GM19238 (cell line): ENCODE results near the gene ACAT2.
"Not testable (repeated sequence)": the region's sequence is repeated elsewhere in the genome, so short reads cannot be mapped to it uniquely, and the experiment has no call there.

Experiments used
- DNase-seq: peaks from one replicate; pipeline ENCODE4 v3.0.0; 2011; ENCODE audit warnings: low spot score; ENCODE audit not compliant: insufficient read length

ACAT2 gene

DNA sequence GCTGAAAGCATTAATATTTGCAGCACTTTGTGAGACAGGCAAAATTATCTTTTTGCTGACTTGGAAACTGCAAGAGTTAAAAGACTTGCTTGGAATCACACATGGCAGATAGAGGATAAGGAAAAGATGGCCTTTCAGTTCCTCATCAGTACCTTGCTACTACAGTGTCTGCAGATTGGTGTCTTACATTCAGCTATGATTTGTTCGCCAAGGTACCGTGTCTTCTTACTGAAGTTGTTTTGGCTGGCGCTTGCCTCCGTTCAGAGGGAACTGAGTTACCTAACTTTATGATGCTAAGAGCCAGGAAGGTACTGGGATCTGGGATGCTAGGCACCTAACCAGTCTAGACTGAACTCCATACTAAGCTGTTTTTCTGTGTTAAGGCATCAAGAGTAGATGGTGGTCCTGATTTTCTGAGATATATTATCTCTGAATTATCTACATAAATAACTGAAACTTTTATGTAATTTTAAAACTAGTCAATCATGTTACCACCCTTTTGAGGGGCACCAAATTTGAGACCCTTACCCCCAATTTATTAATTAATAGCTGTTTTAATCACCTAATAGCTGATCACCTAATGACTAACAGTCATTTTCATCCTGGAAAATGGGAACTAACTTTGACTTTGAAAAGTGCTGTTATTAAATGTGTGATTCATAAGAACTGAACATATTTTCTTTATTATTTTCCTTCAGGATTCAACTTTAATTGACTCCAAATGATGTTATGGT is 32.1 kb upstream of the ACAT2 start:
- DNase-seq, result peak; percentile 19

DNA sequence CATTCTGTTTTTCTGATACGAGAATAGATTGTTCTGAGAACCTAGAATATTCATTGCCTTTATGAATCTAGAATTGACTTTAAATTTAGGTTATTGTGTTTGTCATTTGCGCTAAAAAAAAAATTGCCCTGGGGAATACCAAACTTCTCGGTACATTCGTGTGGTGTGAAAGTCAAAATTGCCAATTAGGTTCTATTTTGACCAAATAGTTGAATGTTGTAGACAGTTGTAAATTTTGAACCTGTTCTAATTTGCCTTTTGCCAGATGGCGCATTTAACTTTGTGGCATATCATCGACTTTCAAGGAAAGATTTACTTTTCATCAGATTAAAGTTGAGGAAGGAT is 31.5 kb upstream of the ACAT2 start:
- no peak for DNase-seq

GRCh38 chr6:159732550-159732949 is 29.3 kb upstream of the ACAT2 start:
- DNase-seq, result not testable (repeated sequence)

DNA sequence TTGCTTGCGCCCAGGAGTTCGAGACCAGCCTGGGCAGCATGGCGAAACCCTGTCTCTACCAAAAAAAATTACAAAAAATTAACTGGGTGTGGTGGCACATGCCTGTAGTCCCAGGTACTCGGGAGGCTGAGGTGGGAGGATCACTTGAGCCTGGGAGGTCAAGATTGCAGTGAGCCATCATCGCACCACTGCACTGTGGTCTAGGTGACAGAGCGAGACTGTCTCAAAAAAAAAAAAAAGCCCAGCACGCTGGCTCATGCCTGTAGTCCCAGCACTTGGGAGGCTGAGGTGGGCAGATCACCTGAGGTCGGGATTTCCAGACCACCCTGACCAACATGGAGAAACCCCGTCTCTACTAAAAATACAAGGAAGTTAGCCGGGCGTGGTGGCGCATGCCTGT is 28.4 kb upstream of the ACAT2 start:
- DNase-seq, result not testable (repeated sequence)

- DNase-seq, result no peak
These were observed 24.9 kb upstream of the ACAT2 start for GRCh38 chr6:159736908-159737307.

GRCh38 chr6:159739341-159739740 is 22.5 kb upstream of the ACAT2 start:
- no peak for DNase-seq

- DNase-seq, result no peak
These were observed 19.7 kb upstream of the ACAT2 start for GRCh38 chr6:159742165-159742564.

GRCh38 chr6:159745081-159745480 is 16.8 kb upstream of the ACAT2 start:
- no peak for DNase-seq

- DNase-seq, result no peak
These were observed 15.1 kb upstream of the ACAT2 start for GRCh38 chr6:159746759-159747158.

DNA sequence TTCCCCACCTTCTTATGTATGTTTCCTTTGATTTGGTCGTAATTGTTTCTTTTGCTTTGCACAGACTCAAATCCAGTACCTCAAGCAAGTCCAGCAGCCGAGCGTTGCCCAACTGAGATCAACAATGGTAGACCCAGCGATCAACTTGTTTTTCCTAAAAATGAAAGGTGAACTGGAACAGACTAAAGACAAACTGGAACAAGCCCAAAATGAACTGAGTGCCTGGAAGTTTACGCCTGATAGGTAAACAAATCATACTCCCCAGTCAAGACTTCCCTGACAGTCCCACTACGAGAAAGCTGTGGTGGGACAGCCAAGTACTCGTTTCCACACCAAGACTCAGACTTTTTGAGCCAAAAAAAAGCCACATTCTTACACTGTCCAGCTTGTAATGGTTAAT is 13.7 kb upstream of the ACAT2 start:
- not testable (repeated sequence) for DNase-seq

DNA sequence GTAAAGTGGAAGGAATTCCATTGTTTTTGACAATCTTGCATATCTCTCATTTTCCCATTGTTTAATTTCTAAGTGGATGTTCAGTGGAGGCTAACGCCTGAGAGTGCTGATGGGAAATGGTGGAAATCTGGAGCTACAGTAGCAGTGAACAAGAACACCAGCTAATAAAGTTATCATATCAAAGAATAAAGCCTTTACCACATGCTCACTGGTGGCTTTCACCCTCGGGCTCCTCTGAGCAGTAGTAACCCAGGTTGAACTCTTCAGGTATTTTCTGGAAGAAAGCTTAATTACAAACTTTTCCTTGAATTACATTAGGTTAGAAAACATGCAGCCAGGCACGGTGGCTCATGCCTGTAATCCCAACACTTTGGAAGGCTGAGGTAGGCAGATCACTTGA is 10.4 kb upstream of the ACAT2 start:
- DNase-seq, result no peak

DNA sequence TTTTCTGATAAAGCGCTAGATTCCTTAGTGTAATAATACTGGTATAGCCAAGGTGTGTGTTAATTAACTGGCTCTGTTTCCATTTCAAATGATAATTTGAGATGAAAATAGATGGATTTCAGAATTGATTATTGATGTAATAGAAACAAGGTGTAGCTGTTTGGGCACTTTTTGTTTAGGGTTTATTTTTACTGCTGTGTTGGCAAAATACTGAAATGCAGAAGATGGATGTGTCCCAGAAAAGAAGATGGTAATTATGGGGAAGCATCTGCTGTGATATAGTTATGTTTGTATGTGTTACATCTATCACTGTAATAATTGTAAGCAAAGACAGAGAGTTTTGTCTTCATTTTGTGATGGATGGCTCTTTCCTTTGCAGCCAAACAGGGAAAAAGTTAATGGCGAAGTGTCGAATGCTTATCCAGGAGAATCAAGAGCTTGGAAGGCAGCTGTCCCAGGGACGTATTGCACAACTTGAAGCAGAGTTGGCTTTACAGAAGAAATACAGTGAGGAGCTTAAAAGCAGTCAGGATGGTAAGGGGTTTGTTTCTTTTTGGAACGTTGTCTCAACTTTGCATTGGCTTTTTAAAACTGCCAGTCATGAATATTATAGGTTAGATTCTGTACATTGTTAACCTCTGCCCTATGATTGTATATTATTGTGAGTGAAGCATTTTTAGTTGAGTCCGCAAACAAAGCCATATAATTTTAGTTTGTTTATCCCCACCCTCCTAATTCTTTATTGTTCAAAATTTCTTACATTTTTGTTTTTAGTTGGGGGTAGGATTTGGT is 8.6 kb upstream of the ACAT2 start:
- no peak for DNase-seq

DNA sequence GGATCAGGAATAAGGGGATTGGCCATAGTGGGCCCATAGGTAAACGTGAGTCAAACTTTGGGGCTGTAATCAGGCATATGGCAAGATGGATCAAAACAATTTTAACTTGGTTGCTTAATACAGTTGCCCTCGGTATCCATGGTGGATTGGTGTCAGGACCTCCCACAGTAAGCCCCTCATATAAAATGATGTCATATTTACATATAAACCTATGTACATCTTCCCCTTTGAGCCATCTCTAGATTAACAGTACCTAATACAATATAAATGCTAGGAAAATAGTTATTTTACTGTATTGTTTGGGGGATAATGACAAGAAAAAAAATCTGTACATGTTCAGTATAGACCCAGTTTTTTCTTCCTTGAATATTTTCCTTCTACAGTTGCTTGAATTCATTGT is 7.4 kb upstream of the ACAT2 start:
- no peak for DNase-seq

DNA sequence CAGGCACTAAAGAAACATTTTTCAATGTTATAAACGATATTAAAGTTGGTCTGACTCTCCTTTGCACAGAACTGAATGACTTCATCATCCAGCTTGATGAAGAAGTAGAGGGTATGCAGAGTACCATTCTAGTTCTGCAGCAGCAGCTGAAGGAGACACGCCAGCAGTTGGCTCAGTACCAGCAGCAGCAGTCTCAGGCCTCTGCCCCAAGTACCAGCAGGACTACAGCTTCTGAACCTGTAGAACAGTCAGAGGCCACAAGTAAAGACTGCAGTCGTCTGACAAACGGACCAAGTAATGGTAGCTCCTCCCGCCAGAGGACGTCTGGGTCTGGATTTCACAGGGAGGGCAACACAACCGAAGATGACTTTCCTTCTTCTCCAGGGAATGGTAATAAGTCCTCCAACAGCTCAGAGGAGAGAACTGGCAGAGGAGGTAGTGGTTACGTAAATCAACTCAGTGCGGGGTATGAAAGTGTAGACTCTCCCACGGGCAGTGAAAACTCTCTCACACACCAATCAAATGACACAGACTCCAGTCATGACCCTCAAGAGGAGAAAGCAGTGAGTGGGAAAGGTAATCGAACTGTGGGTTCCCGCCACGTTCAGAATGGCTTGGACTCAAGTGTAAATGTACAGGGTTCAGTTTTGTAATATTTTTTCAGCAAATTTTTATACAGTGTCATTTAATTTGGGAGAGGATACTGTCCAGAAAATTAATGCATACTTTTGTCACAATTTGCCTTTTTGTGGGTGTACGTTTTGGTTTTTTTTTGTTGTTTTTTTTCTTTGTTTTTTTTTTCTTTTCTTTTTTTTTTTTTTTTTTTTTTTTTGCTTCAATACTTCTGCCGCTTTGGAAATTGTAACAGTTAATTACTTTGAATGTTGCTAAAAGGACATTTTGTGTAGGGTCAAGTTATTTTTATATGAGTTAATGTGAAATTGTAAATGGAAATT is 6.6 kb upstream of the ACAT2 start:
- no peak for DNase-seq

DNA sequence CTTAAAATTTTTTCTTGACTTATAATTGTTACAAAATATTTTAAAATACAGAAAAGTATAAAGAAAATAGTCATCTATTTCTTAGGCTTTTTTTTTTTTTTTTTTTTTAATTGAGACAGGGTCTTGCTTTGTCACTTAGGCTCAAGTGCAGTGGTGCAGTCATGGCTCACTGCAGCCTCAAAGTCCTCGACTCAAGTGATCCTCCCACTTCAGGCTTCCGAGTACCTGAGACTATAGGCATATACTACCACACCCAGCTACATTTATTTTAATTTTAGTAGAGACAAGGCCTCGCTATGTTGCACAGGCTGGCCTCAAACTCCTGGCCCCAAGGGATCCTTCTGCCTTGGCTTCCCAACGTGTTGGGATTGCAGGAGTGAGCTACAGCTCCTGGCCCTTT is 5.3 kb upstream of the ACAT2 start:
- DNase-seq, result no peak

DNA sequence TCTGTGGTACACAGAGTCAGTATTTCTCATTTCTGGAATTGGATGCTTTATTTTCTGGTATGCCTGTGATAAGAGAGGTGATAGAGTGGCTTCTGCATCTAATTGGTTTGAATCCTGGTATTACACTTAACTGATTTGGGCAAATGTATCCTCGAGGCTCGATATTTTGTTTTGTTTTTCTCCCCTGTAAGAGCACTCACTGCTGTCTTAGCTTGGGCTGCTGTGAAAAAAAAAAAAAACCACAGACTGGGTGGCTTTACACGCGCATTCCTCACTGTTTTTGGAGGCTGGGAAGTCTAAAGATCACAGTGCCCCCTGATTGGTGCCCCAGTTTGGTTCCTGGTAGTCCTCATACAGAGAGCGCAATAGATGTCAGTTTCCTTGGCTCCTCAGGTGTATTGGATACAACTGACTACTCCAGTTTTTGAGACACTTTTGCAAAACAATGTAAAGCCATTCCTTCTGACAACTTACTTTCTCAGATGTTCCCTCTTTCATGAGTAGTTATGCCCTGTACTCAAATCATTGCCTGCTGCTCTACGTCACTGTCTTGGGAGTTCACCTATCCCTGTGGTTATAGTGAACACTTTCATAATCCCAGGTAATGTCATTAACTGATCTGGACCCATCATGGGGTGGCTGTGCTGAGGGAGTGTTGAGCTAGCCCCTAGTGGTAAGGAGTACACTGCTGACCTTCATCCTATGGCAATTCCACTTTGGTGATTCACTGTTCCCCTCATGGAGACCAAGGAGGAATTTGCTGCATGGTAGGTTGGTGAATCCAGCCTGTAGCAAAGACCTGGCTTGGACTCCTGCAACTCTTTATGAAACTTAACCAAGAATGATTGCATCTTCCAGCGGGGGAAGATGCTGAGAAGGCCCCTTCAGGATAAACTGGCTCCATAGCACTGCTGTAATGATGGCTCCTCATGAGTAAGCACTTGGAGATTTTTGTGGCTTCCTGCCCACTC is 3.5 kb upstream of the ACAT2 start:
- no peak for DNase-seq

DNA sequence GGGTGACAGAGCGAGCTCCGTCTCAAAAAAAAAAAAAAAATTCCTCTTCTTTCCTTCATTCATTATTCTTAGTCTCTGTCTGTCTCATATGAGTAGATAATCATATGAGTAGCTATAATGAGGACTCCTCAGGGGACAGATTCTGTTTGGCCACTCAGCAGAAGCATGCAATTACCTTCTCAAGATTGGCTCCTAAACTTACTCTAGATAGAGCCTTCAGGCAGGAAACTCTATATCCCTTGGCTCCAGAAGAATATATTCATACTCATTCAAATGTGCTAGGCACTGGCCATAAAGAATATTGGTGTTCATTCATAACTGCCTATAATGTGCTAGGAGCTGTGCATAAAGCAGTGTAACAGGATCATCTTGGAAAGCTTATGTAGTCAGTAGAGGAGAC is 2.2 kb upstream of the ACAT2 start:
- DNase-seq, result no peak

- DNase-seq, result no peak
These were observed 1.2 kb upstream of the ACAT2 start for GRCh38 chr6:159760602-159761057.

GRCh38 chr6:159761129-159761872 is 544 bp upstream of the ACAT2 start:
- DNase-seq, result peak; percentile 6
